Uterus (tissue), 4 donors: ENCODE results near the gene ANAPC4. TPM values are rescaled to one million over a fixed set of nuclear protein-coding genes. Genes with fewer than 3 reads are reported as not detected.

Experiments
- DNase-seq, 2 donors: peaks; one replicate each; pipeline ENCODE4 v3.0.0-alpha.2; 2019 to 2020
- H3K27ac ChIP-seq, 2 donors: fragments of 200-600 bp; sonication (generic); 1 replicate in 1 of 2; 2 replicates in 1 of 2; pipeline ENCODE4 v1.5.1; 2016 to 2018
- H3K27me3 ChIP-seq, 2 donors: fragments of 200-600 bp; sonication (generic); one replicate each; pipeline ENCODE4 v1.5.1; 2018 to 2019; ENCODE audit warnings: control low read depth in 1 of 2
- H3K36me3 ChIP-seq, 2 donors: fragments of 200-600 bp; sonication (generic); one replicate each; pipeline ENCODE4 v1.5.1; 2019; ENCODE audit warnings: control low read depth in 1 of 2
- H3K4me1 ChIP-seq, 2 donors: fragments of 200-600 bp; sonication (generic); one replicate each; pipeline ENCODE4 v1.5.1; 2018 to 2019; ENCODE audit warnings: control low read depth in 1 of 2
- H3K4me3 ChIP-seq, 2 donors: fragments of 200-600 bp; sonication (generic); 1 replicate in 1 of 2; 2 replicates in 1 of 2; pipeline ENCODE4 v1.5.1; 2018 to 2019; ENCODE audit warnings: mild to moderate bottlenecking in 1 of 2
- H3K9me3 ChIP-seq, 2 donors: fragments of 200-600 bp; sonication (generic); one replicate each; pipeline ENCODE4 v1.5.1; 2019; ENCODE audit warnings: control low read depth in 1 of 2
- POLR2A ChIP-seq, 2 donors: fragments of 450-650 bp; IDR thresholded peaks; one replicate each; pipeline ENCODE4 v1.6.1; 2016; ENCODE audit warnings: antibody characterized with exemption in 2 of 2, mild to moderate bottlenecking in 1 of 2, moderate library complexity in 1 of 2
- intact Hi-C: fragments of 100-400 bp; cut with DNase I; formaldehyde crosslinking; loops from one replicate; pipeline ENCODE4 v1.15.1; 2023; ENCODE audit warnings: low total_unique reads
- total RNA-seq, 4 donors: library from RNA; depleted of rRNA in 3 of 4; stranded (reverse); fragments of >200 nt in 3 of 4; gene quantifications; one replicate each; pipeline versions ENCODE4 v1.1.0 to v1.2.4, GENCODE V29; 2014 to 2023
- TF ChIP-seq, protein P1 (sequence below), 4 experiments: fragments of 200-600 bp in 2 of 4; fragments of 450-650 bp in 2 of 4; sonication (generic) in 2 of 4; IDR thresholded peaks; one replicate each; pipeline ENCODE4 v1.5.1; 2016 to 2019; ENCODE audit warnings: antibody characterized with exemption in 4 of 4, mild to moderate bottlenecking in 2 of 4, moderate library complexity in 1 of 4
- donor health status: DM: yes; HTN: yes; CAD: no.

ANAPC4 gene
- total RNA-seq, 4 donors from 2014 or later, result 40.0 to 70.5 (median 55.5) TPM

DNA sequence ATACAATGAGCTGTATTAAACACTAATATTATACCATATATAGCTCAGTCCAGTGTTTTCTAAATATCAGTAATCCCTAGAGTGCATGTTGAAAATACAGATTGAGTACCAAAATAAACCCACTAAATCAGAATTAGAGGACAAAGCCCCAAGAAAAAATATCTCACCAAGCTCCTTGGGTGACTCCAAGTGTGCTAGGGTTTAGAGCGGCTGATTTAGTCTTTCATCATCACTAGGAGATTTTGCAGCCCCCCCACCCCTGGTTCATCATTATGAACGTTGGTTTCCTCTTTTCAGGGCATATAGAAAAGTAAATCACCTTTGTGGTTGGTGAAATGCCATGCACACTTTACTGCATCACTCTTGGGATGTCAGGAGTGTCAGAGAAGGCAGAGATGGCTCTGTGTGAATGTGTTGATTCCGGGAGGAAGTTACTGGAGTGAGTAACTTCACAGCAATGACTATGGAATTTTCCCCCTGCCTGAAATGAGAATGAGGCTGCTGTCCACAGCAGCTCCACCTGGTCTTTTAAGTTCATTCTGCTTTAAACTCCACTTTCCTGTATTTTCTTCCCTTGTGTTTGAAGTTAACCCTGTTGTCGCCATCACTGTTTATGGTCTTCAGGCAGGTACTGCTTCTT lies 25.2 kb upstream of the ANAPC4 start:
- Histone ChIP-seq H3K4me1 (no peaks in the 10 kb centered on the region), H3K9me3 (no peaks in the 10 kb centered on the region), H3K36me3 (no peaks in the 10 kb centered on the region), H3K4me3 (no peak overlapping the region), H3K27ac (no peak overlapping the region), H3K27me3 (no peaks in the 10 kb centered on the region)
- no peak for DNase-seq
- TF ChIP-seq, protein P1, sequence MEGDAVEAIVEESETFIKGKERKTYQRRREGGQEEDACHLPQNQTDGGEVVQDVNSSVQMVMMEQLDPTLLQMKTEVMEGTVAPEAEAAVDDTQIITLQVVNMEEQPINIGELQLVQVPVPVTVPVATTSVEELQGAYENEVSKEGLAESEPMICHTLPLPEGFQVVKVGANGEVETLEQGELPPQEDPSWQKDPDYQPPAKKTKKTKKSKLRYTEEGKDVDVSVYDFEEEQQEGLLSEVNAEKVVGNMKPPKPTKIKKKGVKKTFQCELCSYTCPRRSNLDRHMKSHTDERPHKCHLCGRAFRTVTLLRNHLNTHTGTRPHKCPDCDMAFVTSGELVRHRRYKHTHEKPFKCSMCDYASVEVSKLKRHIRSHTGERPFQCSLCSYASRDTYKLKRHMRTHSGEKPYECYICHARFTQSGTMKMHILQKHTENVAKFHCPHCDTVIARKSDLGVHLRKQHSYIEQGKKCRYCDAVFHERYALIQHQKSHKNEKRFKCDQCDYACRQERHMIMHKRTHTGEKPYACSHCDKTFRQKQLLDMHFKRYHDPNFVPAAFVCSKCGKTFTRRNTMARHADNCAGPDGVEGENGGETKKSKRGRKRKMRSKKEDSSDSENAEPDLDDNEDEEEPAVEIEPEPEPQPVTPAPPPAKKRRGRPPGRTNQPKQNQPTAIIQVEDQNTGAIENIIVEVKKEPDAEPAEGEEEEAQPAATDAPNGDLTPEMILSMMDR (IDR thresholded peaks at IDR 0.05), result no peak
- TF ChIP-seq POLR2A (IDR thresholded peaks at IDR 0.05), result no peak
- intact Hi-C loops, result no loop called here

DNA sequence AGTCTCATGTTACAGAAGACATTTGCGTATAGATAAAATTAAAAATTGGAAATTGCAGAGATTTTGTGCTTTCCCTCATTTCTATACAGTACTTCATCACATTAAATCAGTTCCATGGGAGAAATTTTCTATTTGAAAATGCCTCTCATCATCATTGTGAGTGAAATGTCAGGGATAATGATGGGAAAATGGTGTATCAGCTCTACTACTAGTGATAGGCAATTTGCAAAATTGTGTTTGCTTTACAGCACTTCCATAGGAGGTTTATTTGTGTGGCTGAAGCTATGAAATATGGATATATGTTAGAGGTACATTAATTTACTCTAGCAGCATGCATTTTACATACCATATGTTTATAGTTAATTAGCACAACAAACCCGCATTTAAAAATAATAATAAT lies 21.0 kb upstream of the ANAPC4 start:
- intact Hi-C loops, result no loop called here
- H3K4me3 ChIP-seq, result no peak overlapping the region

DNA sequence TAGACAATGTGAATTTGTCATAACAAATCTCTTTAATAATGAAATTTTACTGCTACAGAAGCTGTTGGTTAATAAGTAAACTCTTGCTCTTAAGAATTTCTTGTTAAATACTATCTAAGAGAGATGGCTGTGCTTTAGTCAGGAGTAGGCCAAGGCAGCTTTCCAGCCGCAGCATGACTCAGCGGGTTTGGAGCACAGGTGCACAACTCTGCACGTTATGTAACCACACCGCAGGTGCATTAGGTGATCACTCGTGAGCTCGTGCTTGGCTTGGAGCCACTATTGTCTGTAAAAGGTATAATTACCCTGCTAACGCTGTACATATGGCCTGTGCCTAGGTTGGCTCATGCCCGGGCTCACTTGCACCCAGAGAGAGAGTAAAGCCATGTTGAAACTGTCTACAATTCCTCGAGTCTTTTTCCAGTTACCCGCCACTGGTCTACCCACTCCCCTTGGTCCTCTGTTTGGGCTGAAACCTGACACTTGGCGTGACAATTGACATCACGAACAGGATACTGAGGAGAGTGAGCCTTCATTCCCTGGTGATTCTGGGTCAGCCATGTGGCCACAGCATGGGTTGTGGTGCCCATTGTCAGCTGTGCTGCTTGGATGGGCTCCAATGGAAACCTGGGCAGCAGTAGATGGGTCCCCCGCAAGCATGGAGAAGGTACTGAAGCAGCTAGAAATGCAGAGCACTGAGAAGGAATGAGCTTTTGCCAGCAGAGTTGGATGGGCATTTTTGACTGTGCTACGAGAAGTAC lies 18.4 kb upstream of the ANAPC4 start:
- TF ChIP-seq, protein P1 (IDR thresholded peaks at IDR 0.05), result no peak
- no peak for TF ChIP-seq POLR2A (IDR thresholded peaks at IDR 0.05)
- Histone ChIP-seq H3K4me3 (no peak overlapping the region), H3K27me3 (no peaks in the 10 kb centered on the region), H3K9me3 (no peaks in the 10 kb centered on the region), H3K36me3 (no peaks in the 10 kb centered on the region), H3K27ac (no peak overlapping the region), H3K4me1 (no peaks in the 10 kb centered on the region)
- DNase-seq, result no peak
- intact Hi-C loops, result no loop called here

More for the DNA sequence above, 21.0 kb upstream of the ANAPC4 start:
- TF ChIP-seq, protein P1 (IDR thresholded peaks at IDR 0.05), result no peak
- TF ChIP-seq POLR2A (IDR thresholded peaks at IDR 0.05), result no peak
- H3K27me3 ChIP-seq, result no peaks in the 10 kb centered on the region
- no peak for DNase-seq
- no peaks in the 10 kb centered on the region for H3K4me1 ChIP-seq
- H3K9me3 ChIP-seq, result no peaks in the 10 kb centered on the region
- H3K36me3 ChIP-seq, result no peaks in the 10 kb centered on the region
- no peak overlapping the region for H3K27ac ChIP-seq

DNA sequence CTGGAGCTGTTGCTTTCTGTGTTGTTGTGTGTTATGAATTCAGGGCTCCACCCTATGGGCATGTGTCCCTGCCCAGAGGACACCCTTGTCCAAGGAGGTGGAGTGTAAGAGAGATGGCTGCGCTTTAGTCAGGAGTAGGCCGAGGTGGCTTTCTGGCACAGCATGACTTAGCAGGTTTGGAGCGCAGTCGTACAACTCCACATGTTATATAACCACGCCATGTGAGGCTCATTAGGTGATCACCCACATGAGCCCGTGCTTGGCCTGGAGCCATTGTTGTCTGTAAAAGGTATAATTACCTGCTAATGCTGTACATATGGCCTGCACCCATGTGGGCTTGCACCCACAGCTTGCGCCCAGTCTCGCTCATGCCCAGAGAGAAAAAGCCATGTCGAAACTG lies 15.8 kb upstream of the ANAPC4 start:
- Histone ChIP-seq H3K27ac (no peak overlapping the region), H3K4me1 (no peaks in the 10 kb centered on the region), H3K36me3 (no peaks in the 10 kb centered on the region), H3K9me3 (no peaks in the 10 kb centered on the region), H3K4me3 (no peak overlapping the region), H3K27me3 (no peaks in the 10 kb centered on the region)
- DNase-seq, result no peak
- TF ChIP-seq, protein P1 (IDR thresholded peaks at IDR 0.05), result no peak
- TF ChIP-seq POLR2A (IDR thresholded peaks at IDR 0.05), result no peak
- intact Hi-C loops, result no loop called here

DNA sequence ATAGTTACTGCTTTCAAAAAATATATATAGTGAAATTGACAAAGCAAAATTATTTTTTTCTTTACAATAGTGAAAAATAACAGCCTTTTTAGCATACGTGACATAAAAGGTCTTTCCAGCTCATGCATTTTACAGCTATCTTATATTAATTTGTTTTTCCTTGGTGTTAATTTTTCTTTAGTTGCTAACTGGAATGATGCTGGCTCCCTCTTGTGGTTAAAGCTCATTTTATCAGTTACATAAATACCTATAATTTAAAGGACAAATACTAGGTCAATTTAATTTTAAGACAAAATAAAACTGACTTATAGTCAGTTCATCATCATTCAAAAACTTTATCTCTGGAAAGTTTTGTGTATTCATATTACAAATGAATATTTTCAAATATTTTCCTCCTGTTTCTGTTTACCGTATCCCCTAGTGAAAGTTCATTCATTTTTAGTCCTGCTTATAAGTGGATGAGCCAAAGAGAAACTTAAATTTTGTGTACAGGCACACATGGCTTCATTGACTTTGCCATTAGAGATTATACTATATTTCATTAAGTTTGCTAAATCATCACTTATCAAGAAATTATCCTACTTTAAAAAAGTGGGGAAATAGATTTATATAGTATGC lies 9.9 kb upstream of the ANAPC4 start:
- TF ChIP-seq, protein P1 (IDR thresholded peaks at IDR 0.05), result peak; percentile 31 to 47 (median 42)
- no peak for TF ChIP-seq POLR2A (IDR thresholded peaks at IDR 0.05)
- intact Hi-C loops, result no loop called here
- Histone ChIP-seq H3K4me3 (no peak overlapping the region), H3K4me1 (no peaks in the 10 kb centered on the region), H3K27me3 (no peaks in the 10 kb centered on the region), H3K27ac (no peak overlapping the region), H3K9me3 (no peaks in the 10 kb centered on the region), H3K36me3 (no peaks in the 10 kb centered on the region)
- no peak for DNase-seq
